HG02885 (cell line): Measurements from ENCODE around the gene GALNT5.

Experiments used
- ATAC-seq: cut with Tn5 transposase; IDR thresholded peaks from one replicate; pipeline ENCODE4 v1.9.1; 2021; ENCODE audit warnings: mild to moderate bottlenecking; ENCODE audit not compliant: unreplicated experiment, poor library complexity

Gene GALNT5

GRCh38 chr2:157361526-157361925 lies 104.0 kb downstream of the GALNT5 start:
- no peak for ATAC-seq

DNA sequence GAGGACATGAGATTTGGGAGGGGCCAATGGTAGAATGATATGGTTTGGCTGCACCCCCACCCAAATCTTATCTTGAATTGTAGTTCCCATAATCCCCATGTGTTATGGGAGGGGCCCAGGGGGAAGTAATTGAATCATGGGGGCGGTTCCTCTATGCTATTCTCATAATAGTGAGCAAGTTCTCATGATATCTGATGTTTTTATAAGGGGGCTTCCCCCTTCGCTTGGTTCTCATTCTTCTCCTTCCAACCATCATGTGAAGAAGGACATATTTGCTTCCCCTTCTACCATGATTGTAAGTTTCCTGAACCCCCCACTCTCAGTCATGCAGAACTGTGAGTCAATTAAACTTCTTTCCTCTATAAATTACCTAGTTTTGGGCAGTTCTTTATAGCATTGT lies 105.1 kb downstream of the GALNT5 start:
- ATAC-seq: no peak

GRCh38 chr2:157363612-157364101 lies 106.2 kb downstream of the GALNT5 start:
- ATAC-seq: peak; percentile 49
